ENCODE measurements around the gene NSUN6.

NSUN6 gene

DNA sequence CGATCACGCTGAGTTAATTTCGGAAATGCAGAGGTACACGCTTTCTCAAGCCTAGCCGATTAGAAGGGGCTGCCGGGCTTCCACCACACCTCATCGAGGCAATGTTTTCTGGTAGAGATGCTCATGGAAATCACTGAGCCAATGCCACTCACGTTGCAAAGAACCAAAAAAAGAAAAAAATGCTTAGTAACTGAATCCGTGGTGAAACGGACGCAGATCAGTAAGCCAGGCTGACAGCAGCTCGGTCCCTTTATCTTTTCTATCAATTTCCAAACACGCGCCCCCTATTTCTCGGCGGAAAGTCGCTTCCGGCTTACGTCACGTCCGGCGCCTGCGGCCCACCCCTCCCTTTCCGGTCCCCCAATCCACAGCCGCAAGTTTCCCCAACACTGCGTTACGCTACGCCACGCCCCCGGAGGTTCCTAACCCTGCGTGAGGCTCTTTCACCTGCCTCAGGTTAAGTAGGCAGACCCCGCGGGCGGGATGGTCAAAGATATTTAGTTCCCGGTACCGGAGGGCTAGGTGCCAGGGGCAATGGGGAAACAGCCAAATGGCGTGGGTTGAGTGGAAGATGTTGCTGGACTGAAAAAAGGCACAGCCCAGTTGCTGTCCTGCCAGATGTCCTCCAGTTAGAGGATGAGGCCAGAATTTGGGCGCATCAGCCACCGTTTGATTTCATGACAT is at the start of gene NSUN6:
Gene NSUN6, minus strand, starts transcription at position 264 of the 684 bp plus-strand sequence. CDS start 384 bp downstream, outside the sequence.
- peak; percentile 98 for DNase-seq (ENCODE audit: low spot score)

DNA sequence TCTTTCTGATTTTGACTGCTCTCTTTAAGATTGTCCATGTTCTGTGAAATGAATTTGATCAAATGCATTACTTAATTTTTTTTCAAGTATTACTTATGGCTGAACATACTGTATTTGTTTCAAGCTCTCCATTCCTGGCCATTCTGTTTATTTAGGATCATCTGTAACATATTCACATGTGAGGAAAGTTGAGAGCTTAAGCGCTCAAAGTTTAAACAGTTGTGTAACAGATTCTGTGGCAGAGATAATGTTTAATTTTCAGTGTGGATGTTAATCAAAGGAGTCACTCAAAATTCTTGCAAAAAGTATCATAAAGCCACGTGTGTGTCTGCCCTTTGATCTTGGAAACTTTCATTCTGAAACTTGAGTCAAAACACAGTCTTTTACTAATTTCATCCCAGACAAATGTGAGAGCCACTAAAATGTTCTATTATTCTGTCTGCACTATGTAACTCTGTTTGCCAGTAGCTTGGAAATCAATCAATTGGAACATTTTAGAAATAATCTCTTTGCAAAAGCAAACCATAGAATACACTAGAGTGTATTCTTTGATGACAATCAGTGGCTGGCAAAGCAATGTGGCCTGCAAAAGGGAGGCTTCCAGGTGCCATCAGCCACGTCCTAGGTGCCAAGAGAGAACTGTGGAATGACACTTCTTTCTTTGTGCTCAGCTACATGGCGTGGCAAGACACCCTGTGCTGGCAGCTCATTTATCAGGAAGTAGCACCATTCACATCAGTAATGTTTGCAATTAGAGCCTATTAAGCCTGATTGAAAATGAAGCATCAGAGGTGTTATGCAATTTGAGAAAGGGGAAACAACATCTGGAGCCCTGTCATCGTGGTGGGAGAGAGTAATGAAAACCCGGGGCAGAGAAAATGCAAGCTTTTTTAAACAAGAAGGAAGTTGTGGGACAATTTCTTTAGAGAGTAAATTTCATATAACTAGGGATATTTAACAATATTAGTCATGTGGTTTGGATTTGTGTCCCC is 48.8 kb upstream of the NSUN6 start:
- no peak for DNase-seq (ENCODE audit: low spot score)

GRCh38 chr10:18690541-18690940 is 39.2 kb upstream of the NSUN6 start:
- DNase-seq (ENCODE audit: low spot score) = no peak

DNA sequence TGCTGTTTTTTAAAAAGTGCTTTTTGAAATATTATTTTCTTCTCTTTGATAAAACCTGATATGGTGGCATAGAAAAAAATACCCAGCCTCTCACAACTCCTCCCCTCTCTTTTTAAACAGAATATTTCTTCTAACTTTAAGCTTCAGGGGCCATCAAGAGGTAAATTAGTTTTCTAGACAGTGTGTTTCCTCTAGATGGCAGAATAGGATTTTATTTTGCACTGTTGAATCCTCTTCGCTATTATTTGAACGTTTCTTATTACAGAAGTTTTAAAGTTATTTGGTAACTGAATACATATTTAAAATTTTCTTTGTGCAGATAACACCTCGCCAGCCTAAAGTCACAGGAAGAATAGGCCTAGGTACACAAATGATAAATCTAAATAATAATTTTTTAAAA is 38.1 kb upstream of the NSUN6 start:
- no peak for DNase-seq (ENCODE audit: low spot score)

DNA sequence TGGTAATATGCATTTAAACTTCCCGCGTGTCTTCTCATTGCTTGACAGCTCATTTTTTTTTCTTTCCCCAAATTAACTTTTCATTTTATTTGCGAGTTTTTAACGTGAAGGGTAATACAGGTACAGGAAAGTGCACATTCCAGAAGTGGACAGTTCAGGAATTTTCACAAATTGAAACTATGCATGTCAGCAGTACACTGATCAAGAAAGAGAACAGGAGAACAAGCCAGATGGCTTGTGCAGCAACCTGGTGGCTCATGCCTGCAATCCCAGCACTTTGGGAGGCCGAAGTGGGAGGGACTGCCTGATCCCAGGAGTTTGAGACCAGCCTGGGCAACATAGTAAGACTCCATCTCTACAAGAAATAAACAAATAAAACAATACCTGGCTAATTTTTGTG is 36.3 kb upstream of the NSUN6 start:
- no peak for DNase-seq (ENCODE audit: low spot score)

GRCh38 chr10:18687195-18687594 is 35.8 kb upstream of the NSUN6 start:
- DNase-seq (ENCODE audit: low spot score) = no peak

DNA sequence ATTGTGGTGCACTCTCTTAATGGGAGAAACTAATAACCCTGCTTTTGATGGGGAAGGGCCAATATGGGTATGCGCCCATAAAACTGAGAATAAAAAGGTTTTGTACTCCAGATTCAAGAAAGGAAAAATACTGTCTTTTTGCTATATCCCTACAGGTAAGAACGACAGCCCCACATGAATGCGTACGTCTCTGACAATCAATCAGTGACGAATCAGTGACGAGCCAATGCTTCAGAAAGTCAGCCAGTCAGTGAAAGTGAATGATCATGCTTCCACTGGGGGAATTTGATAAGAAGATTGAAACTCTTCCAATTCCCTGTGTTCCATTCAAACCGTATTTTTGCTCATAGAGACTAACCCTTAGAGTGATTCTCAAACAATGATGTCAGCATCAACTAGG is 34.2 kb upstream of the NSUN6 start:
- DNase-seq (ENCODE audit: low spot score) = no peak

DNA sequence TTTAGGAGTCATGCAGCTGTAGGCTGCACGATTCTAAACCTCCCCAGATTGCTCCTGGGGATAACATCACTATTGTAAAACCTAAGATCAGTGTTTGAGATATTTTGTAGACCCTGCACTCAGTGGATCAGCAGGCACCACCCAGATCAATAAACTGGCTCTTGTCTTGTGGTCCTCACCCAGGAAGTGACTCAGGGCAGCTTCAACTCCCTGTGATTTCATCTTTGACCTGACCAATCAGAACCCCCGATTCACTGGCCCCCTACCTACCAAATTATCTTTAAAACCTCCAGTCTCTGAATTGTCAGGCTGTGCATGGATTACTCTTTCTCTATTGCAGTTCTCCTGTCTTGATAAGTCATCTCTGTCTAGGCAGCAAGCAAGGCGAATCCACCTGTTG is 33.6 kb upstream of the NSUN6 start:
- no peak for DNase-seq (ENCODE audit: low spot score)

DNA sequence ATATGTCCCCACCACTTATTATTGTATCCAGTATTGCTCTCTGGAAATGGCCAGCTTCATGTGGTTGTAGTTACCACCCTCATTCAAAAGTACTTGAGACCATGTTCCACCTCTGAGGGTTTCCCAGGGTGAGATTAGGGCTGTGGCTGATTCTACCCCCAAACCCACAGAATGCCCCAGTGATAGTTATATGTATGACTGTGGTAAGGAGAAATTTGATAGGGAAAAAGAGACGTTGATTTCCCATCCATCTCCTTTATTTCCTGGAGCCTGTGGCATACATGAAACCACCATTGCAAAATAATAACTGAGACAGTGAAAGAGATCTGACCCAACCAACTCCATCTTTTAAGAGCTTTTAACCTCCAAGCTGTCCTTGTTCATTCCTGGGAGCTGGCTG is 33.0 kb upstream of the NSUN6 start:
- DNase-seq (ENCODE audit: low spot score) = no peak

- no peak for DNase-seq (ENCODE audit: low spot score)
Observed at GRCh38 chr10:18683427-18683826, 32.0 kb upstream of the NSUN6 start.

DNA sequence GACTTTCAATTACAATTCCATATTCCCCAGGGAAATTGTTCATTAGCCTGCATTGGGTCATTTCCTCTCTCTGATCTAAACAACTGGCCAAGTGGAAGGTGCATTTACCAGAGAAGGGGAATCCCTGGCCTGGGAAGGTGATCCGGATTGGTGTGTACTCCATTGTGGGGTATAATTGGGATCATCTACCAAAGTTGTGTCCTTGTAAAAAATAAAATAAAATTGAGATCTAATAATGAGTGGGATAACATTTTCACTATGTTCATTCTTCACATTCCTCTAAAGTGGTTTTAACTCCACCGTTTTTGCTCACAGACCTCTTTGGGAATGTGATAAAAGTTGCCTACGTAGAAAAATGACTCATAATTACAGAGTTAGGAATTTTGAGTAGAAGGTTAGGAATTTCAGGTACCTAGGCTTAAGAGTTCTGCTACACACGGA is 30.6 kb upstream of the NSUN6 start:
- DNase-seq (ENCODE audit: low spot score) = no peak

- no peak for DNase-seq (ENCODE audit: low spot score)
Observed at GRCh38 chr10:18681366-18681765, 30.0 kb upstream of the NSUN6 start.

DNA sequence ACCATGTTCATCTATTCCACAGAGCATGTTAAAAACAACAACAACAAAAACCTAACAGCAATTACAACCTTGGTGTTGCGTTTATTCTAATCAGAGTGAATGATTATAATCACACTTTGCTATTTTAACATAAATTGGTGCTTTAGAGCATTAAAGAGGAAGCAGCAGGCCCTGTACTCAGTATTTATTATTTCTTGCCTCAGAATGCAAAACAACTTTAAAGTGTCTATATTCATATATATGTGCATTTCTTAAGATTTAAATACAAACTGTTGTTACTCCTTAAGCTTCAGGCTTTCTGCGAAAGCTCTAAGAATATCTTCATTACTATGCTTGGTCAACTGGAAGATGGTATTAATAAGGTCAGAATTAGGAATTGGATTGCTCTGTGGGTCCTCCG is 29.4 kb upstream of the NSUN6 start:
- no peak for DNase-seq (ENCODE audit: low spot score)

DNA sequence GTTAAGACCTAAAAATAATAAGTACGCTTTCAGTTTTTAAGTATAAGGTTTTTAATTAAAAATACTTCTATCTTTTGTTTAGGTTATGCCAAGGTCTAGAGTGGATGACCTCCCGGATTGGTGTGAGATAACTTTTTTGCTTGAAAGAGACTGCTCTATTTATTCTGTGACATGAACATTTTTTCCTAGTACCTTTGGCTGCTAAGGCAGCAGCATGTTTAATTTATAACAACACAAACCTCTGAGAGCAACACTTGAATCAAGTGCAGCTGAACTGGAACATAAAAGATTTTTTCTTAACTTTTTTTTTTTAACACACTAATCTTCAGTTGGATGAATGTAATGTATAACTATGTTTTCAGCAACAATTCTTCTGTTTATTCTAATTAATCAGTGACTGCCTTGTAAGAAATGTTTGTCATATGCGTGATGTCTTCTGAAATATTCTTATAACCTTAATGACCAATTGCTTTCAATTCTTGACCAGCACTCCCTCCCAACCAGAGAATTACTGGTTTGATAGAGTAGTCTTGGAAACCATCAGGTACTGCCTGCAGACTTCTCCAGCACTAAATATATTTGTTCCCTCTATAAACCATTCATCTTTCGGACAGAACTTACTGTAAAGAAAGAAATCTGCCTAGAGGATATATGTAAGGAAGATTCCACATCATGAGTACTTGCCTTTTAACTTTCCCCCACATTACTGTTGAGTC is 23.9 kb upstream of the NSUN6 start:
- no peak for DNase-seq (ENCODE audit: low spot score)

DNA sequence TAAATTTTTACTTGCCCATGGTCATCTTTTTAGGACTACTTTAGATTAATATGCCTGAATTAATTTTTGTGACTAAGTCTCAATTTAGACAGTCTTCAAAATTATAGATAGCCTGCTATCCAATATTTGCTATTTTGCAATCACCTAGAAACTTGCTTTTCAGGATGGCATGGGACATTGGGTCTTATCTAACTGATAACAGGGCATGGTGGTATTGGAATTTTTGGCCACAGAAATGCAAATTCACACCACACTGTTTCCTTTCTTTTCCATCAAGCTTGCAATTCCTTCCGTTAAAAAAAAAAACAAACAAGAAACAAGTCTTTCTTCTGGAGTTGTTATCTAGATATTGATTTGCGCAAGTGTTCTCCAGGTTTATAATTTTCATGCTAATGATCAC is 16.6 kb upstream of the NSUN6 start:
- DNase-seq (ENCODE audit: low spot score) = no peak

- DNase-seq (ENCODE audit: low spot score) = no peak
Observed at GRCh38 chr10:18666810-18667209, 15.4 kb upstream of the NSUN6 start.

DNA sequence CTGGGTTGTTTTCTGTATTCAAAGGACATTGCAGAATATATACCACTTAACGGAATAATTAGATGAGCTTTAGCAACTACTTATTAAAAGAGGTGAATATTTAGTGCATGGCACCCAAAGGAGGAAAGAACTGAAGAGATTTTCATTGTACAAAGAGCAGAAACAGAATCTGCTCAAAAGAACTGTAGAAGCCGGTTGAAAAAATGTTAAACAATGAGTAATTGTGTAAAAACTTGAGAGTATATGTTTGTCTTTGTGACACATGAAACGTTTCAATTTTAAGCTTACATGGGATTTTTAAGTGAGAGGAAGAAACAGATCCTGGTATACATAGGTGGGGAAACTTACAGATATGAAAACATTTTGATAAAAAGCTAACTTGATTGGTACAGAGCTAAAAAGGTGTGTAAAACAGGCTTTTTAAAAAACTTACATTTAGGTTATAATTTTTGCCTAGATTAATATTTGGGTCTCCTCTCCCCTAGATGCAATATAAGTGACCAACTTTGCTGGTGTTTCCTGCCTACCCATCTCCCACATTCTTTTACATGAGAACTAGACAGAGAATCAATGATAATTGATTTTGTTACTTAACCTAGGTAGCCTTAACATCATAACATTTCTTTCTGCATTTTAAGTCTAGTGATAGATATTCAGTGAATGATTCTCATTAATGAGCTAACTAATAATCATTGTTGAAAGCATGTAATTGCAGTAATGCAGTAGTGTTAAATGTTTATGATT is 14.6 kb upstream of the NSUN6 start:
- no peak for DNase-seq (ENCODE audit: low spot score)

DNA sequence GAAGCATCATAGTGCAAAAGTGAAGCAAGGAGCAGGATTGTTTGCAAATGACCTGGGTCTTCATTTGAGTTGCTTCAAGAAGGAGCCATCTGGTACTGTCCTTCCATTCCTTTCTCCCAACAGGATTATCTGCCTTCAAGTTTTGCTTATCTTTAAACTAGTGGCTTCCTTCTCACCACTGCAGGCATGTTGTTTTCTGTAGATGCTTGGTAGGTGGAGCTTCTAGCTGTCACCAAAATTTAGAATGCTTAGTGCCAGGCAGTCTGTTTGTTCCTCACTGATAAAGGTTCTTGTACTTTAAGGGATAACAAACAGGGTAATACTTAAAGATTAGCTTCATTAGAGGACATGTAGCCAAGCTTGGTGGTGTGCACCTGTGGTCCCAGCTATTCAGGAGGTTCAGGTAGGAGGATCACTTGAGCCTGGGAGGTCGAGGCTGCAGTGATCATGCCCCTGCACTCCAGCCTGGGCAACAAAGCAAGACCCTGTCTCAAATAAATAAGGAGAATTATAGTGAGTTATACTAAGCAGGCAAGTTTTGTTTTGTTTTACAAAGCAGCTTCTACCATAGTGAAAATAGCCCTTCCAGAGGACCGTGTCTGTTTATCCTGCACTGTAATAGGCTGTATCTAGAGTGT is 13.6 kb upstream of the NSUN6 start:
- no peak for DNase-seq (ENCODE audit: low spot score)

GRCh38 chr10:18660816-18661431 is 9.5 kb upstream of the NSUN6 start:
- DNase-seq (ENCODE audit: low spot score) = no peak

DNA sequence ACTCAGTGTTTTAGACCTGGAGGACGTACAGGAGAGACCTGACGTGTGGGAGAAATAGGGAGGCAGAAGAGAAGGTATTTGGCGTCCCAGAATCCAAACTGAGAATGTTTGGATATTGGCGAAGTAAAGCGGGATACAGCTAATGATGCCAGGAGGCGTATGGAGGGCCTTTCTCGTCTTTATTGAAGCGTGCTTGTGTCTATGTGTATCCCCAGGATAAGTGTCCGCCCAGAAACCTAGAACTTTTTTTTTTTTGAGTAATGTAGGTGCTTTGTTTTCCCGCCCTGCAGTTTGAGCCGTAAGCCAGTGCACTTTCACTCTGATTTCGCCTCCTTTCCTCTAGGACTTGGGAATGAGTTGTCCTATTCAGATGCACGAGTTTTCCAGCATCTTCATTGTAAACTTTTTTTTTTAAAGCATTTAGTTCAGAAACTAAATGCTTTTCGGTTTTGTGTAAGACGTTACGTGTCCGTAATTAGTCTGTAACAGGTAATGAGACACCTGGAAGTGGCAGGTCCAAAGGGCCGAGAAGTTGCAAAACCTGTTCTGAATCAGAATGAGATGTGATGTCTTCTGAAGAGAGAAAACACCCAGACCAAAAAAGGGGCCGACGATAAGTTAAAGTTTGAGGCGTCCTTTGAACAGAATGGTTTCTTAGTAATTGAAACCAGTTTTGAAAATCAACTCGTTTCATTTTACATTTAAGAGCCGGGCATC is 8.6 kb upstream of the NSUN6 start:
- DNase-seq (ENCODE audit: low spot score) = no peak
